HG03095 (cell line): ENCODE data around the gene EBP.

Experiments used
- ATAC-seq: cut with Tn5 transposase; IDR thresholded peaks from one replicate; pipeline ENCODE4 v1.9.1; 2021; ENCODE audit warnings: moderate library complexity; ENCODE audit not compliant: unreplicated experiment

Gene EBP

DNA sequence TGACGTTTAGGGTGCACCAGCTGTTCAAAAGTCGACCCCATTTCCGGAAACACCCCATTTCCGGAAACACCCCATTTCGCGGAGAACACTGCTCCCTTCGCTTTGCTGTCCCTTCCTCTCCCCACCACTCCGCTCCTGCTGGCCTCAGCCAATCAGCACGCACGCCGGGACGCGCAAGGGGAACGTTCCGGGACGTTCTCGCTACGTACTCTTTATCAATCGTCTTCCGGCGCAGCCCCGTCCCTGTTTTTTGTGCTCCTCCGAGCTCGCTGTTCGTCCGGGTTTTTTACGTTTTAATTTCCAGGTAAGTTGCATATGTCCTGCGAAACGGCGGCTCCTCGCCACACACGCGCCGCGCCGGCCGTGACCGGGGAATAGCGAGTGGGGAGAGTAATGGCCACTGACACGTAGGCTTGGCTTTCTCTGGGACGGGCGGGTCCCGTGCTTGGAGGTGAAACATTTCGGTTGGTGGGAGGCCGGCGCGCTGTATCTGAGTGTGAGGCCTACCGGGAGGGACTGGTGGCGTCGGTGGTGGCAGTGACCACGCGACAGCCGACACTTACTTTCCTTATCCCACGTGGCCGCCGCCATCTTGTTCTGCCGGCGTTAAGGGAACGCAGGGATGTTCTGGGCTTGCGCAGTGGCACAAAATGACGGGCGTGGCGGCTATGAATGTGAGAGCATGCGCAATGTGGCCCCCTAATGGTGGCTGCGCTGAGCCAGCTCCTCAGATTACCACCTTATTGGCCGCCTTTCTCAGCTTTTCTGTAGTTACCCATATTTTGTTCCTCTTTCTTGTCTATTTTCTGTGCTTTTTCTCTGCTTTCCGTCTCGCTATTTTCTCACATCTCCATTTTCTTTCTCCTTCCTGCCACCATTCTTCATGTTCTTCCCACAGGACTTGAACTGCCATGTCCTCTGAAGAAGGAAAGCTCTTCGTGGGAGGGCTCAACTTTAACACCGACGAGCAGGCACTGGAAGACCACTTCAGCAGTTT, 53.0 kb downstream of the EBP start, which contains the start of gene RBM3:
RBM3 (plus strand) TSS at position 215 of the 997 bp plus-strand sequence; CDS start at position 912, 697 bp downstream.
- peak; percentile 69 for ATAC-seq

DNA sequence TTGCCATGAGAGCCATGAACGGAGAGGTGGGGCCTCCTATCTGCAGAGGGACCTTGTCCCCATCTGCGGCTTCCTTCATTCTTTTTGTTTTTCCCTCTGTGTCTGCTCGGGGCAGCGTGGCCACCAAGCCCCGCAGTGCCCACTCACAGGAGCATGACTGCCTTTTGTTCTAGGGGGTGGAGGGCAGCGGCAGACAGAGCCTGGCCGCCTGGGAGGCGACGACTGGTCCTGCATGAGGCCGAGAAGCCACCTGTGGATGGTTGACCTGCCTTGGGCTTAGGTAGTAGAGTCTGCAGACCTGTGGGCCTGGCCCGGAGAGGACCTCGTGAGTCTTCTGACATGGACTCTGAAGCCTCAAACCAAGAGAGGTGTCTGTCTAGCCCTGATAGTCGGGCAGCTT, 54.0 kb downstream of the EBP start:
- ATAC-seq, result no peak

DNA sequence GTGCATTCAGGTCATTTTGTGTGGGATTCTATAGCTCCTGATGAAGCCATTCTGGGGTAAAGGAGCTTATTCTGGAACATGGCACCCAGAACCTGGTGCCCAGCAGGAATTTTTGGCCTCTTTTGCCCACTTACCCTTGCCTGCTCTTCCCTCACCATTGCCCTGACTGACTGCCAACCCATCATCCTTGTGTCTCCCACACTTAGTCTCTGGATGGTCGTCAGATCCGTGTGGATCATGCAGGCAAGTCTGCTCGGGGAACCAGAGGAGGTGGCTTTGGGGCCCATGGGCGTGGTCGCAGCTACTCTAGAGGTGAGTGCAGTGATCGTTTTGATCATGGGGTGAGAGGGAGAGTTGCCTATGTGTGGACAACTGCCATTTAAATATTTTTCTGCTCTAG, 54.5 kb downstream of the EBP start:
- ATAC-seq, result no peak
